Cardiac fibroblast (primary cell): ENCODE measurements around the gene DLX3.

Source experiments
- DNase-seq, 2 donors: peaks; one replicate each; pipeline versions ENCODE4 v3.0.0 to v3.0.0-alpha.2; 2010; ENCODE audit warnings: low read depth in 2 of 2
- H3K4me3 ChIP-seq, 2 donors: replicated peaks in 1 of 2; 1 replicate in 1 of 2; 2 replicates in 1 of 2; pipeline ENCODE4 v1.5.1; 2011; ENCODE audit warnings: low read depth in 2 of 2, low read length in 2 of 2, mild to moderate bottlenecking in 2 of 2, moderate library complexity in 1 of 2
- CTCF ChIP-seq: IDR thresholded peaks from one replicate; pipeline ENCODE4 v1.5.1; 2011; ENCODE audit warnings: low read depth, mild to moderate bottlenecking, low read length, inconsistent platforms

Gene DLX3

GRCh38 chr17:49952209-49952911, 42.7 kb downstream of the DLX3 start:
- H3K4me3 ChIP-seq: no peak overlapping the region
- peak; percentile 73 to 77 for DNase-seq
- TF ChIP-seq CTCF: peak; percentile 98

GRCh38 chr17:49951362-49952082, 43.5 kb downstream of the DLX3 start:
- no peak for DNase-seq
- no peak overlapping the region for H3K4me3 ChIP-seq
- no peak for TF ChIP-seq CTCF

- no peak for TF ChIP-seq CTCF
- DNase-seq: no peak
- no peak overlapping the region for H3K4me3 ChIP-seq
Measured at GRCh38 chr17:49949634-49950033, 45.4 kb downstream of the DLX3 start.

GRCh38 chr17:49946964-49947584, 48.0 kb downstream of the DLX3 start:
- DNase-seq: no peak
- no peak overlapping the region for H3K4me3 ChIP-seq
- TF ChIP-seq CTCF: no peak

- no peak for DNase-seq
- no peak for TF ChIP-seq CTCF
- H3K4me3 ChIP-seq: no peak overlapping the region
Measured at GRCh38 chr17:49946208-49946607, 48.8 kb downstream of the DLX3 start.

- TF ChIP-seq CTCF: no peak
- no peak overlapping the region for H3K4me3 ChIP-seq
- no peak for DNase-seq
Measured at GRCh38 chr17:49944273-49944870, 50.7 kb downstream of the DLX3 start.
